ENCODE data around the gene PCK1.

PCK1 gene

GRCh38 chr20:57605045-57605444 is 44.1 kb downstream of the PCK1 start:
- H3K27ac ChIP-seq: no peak overlapping the region
- TF ChIP-seq ZFX (IDR thresholded peaks at IDR 0.05): no peak
- no peak for TF ChIP-seq CTCF (conservative IDR thresholded peaks at IDR 0.05)

DNA sequence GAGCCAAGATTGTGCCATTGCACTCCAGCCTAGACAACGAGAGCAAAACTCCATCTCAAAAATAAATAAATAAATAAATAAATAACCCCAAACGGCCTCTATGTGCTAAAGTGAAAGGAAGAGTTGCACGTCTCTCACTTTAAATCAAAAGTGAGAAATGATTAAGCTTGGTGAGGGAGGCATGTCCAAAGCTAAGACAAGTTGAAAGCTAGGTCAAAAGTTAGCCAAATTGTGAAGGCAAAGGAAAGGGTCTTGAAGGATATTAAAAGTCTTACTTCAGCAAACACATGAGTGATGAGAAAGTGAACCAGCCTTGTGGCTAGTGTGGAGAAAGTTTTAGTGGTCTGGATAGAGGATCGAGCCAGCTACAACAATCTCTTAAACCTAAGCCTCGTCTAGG is 45.0 kb downstream of the PCK1 start:
- no peak overlapping the region for H3K27ac ChIP-seq
- no peak for TF ChIP-seq ZFX (IDR thresholded peaks at IDR 0.05)
- TF ChIP-seq CTCF (conservative IDR thresholded peaks at IDR 0.05): no peak

DNA sequence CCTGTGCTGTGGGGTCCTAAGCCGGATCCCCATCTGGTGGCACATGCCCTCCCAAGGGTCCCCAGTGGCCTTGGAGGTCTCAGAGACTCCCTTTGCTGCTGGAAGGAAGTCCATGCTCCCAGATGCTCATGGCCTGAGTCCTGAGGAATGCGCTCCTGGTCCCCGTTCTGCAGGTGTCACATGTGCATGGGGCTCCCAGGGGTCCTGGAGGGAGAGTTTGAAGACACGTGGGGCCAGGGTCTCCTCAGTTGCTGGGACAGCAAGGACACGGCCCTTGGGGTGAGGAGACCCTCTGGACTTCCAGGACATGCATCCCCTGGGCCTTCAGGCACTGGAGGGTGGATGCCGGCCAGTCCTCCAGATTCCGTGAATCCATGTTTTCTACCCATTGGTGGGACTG is 47.6 kb downstream of the PCK1 start:
- TF ChIP-seq ZFX (IDR thresholded peaks at IDR 0.05) (no peak), CTCF (conservative IDR thresholded peaks at IDR 0.05) (no peak)

DNA sequence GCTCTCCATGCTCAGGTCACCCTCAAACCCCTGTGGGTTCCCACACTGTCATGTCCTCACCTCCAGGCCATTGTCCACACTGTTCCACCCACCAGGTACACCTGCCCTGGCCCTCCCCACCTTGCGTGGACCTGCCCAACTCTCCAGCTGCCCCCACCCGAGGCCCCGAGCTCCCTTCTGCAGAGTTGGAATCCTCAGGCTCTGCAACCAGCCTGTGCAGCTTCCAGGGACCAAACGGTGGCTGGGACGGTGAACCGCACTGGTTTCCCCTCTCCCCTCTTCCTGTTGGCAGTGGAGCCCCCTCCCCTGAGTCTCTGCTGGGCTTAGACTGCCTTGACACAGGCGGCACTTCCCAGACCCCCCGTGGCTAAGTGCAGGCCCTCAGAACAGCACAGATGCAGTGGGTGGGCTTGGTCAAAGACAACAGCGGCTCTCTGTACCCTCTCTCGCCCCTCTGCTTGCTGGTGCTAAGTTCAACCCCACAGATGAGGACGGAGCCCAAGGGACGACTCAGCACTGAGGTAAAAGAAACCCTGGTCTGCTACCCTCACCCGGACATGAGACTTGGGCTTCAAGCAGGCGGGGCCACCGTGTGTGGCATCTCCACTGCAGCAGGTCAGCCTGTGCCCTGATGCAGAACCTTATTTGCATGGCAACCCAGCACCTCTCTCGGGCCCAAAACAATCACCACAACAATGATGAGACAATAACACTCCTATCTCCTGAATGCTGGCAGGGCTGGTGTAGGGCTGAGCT is 48.4 kb downstream of the PCK1 start:
- no peak overlapping the region for H3K27ac ChIP-seq
- TF ChIP-seq CTCF (conservative IDR thresholded peaks at IDR 0.05) (no peak), ZFX (IDR thresholded peaks at IDR 0.05) (no peak)

More for the DNA sequence above, 47.6 kb downstream of the PCK1 start:
- H3K27ac ChIP-seq: no peak overlapping the region

DNA sequence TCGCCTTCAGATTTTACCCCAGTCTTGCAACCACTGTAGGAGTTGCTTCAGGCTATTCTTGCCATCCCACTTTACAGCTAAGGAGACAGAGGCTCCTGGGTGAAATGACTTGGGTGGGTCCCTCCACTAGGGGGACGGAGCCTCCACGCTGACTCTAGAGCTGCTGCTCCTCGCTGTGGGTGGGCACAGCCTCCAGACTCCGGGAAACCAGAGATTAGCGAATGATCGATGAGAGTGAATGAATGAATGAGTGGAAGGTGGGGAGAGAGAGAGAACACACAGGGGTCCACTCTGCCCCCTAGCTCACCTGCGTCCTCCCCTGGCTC is 48.9 kb downstream of the PCK1 start:
- TF ChIP-seq ZFX (IDR thresholded peaks at IDR 0.05) (no peak), CTCF (conservative IDR thresholded peaks at IDR 0.05) (no peak)
- no peak overlapping the region for H3K27ac ChIP-seq

DNA sequence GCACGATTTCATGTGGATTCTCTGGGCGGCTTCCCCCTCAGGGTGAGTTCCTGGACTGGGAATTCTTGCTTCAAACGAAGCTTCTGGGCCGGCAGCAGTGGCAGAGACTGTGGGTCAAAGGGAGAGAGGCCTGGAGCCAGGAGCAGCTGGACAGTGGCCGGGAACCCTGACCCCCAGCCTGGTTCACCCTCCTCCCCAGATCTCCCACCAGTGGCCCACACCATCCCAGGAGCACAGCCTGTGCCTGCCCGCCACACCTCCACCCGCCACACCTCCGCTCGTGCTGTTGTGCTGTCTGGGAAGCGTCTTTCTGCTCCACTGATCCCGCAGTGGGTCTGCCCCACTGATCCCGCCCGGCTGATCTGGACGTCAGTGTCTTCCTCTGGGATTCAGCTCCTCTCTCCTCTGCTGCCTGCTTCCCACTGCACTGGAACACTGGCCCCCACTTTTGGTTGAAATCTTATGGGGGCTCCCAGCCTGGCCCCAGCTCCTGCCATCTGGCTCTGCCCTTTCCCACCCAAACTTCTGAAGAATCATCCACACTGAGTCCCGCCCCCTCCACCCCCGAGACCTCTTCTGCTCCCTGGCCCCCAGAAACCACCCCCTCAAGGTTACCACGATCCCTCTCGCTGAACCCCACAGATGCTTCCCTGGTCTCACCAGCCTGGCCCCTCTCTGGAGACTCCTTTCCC is 49.5 kb downstream of the PCK1 start:
- TF ChIP-seq ZFX (IDR thresholded peaks at IDR 0.05) (no peak), CTCF (conservative IDR thresholded peaks at IDR 0.05) (no peak)

GRCh38 chr20:57611586-57612311 is 50.8 kb downstream of the PCK1 start:
- no peak overlapping the region for H3K27ac ChIP-seq
- no peak for TF ChIP-seq CTCF (conservative IDR thresholded peaks at IDR 0.05)
- TF ChIP-seq ZFX (IDR thresholded peaks at IDR 0.05): no peak

More for the DNA sequence above, 49.5 kb downstream of the PCK1 start:
- no peak overlapping the region for H3K27ac ChIP-seq
